ENCODE data around the gene CSK. TPM values are rescaled to one million over a fixed set of nuclear protein-coding genes. Genes with fewer than 3 reads are reported as not detected.

CSK gene
- total RNA-seq, 2 donors from 2014 or later, result 64.3 to 68.5 TPM

- Mint-ChIP-seq H3K27ac (no peak overlapping the region), H3K4me1 (peaks cover 2% of the 10 kb centered on the region), H3K9me3 (no peaks in the 10 kb centered on the region), H3K27me3 (ENCODE audit: insufficient read depth) (peaks cover 20% of the 10 kb centered on the region), H3K4me3 (no peak overlapping the region), H3K36me3 (ENCODE audit: low read depth) (no peaks in the 10 kb centered on the region)
- Histone ChIP-seq H3K9me3 (ENCODE audit: control insufficient read depth, low read length) (no peaks in the 10 kb centered on the region), H3K9ac (ENCODE audit: extremely low read depth, low read length, poor library complexity, severe bottlenecking) (no peak overlapping the region), H3K36me3 (ENCODE audit: control insufficient read depth, insufficient read depth, low read length) (no peaks in the 10 kb centered on the region), H3K4me1 (ENCODE audit: control insufficient read depth, insufficient read depth, low read length) (no peaks in the 10 kb centered on the region), H3K4me3 (ENCODE audit: low read length) (no peak overlapping the region), H3K27ac (ENCODE audit: low read depth, low read length) (no peak overlapping the region), H3K27me3 (ENCODE audit: control insufficient read depth, insufficient read depth, low read length, poor library complexity, severe bottlenecking) (peaks cover 22% of the 10 kb centered on the region)
- no peak for TF ChIP-seq CTCF (conservative IDR thresholded peaks at IDR 0.05)
- DNase-seq, result no peak
- WGBS, 2 experiments (ENCODE audit: insufficient coverage in 1 of 2, insufficient read length in 1 of 2), result 83 to 86% methylated on average over 1 to 15 of the region's 15 CpGs
Observed at GRCh38 chr15:74831813-74832495, 50.1 kb downstream of the CSK start.

GRCh38 chr15:74832826-74833225 lies 50.9 kb downstream of the CSK start:
- Mint-ChIP-seq H3K36me3 (ENCODE audit: low read depth) (peaks cover 4% of the 10 kb centered on the region), H3K9me3 (no peaks in the 10 kb centered on the region), H3K4me1 (peaks cover 2% of the 10 kb centered on the region), H3K27ac (no peak overlapping the region), H3K27me3 (ENCODE audit: insufficient read depth) (peaks cover 11% of the 10 kb centered on the region), H3K4me3 (no peak overlapping the region)
- no peak overlapping the region for H3K27ac ChIP-seq (ENCODE audit: low read depth, low read length)
- H3K9me3 ChIP-seq (ENCODE audit: control insufficient read depth, low read length), result no peaks in the 10 kb centered on the region
- TF ChIP-seq CTCF (conservative IDR thresholded peaks at IDR 0.05), result no peak
- DNase-seq, result no peak
- peaks cover 13% of the 10 kb centered on the region for H3K27me3 ChIP-seq (ENCODE audit: control insufficient read depth, insufficient read depth, low read length, poor library complexity, severe bottlenecking)
- no peak overlapping the region for H3K4me3 ChIP-seq (ENCODE audit: low read length)
- H3K9ac ChIP-seq (ENCODE audit: extremely low read depth, low read length, poor library complexity, severe bottlenecking), result no peak overlapping the region
- no peaks in the 10 kb centered on the region for H3K4me1 ChIP-seq (ENCODE audit: control insufficient read depth, insufficient read depth, low read length)
- no peaks in the 10 kb centered on the region for H3K36me3 ChIP-seq (ENCODE audit: control insufficient read depth, insufficient read depth, low read length)
- 88 to 96% methylated on average over 3 to 4 of the region's 4 CpGs for WGBS, 2 experiments (ENCODE audit: insufficient coverage in 1 of 2, insufficient read length in 1 of 2)

GRCh38 chr15:74833376-74834107 lies 51.7 kb downstream of the CSK start:
- 91 to 94% methylated on average over 3 to 12 of the region's 12 CpGs for WGBS, 2 experiments (ENCODE audit: insufficient coverage in 1 of 2, insufficient read length in 1 of 2)
- Histone ChIP-seq H3K27ac (ENCODE audit: low read depth, low read length) (no peak overlapping the region), H3K4me3 (ENCODE audit: low read length) (no peak overlapping the region), H3K9ac (ENCODE audit: extremely low read depth, low read length, poor library complexity, severe bottlenecking) (no peak overlapping the region), H3K27me3 (ENCODE audit: control insufficient read depth, insufficient read depth, low read length, poor library complexity, severe bottlenecking) (peaks cover 6% of the 10 kb centered on the region), H3K4me1 (ENCODE audit: control insufficient read depth, insufficient read depth, low read length) (no peaks in the 10 kb centered on the region), H3K9me3 (ENCODE audit: control insufficient read depth, low read length) (no peaks in the 10 kb centered on the region), H3K36me3 (ENCODE audit: control insufficient read depth, insufficient read depth, low read length) (no peaks in the 10 kb centered on the region)
- H3K36me3 Mint-ChIP-seq (ENCODE audit: low read depth), result peaks cover 4% of the 10 kb centered on the region
- H3K4me3 Mint-ChIP-seq, result no peak overlapping the region
- TF ChIP-seq CTCF (conservative IDR thresholded peaks at IDR 0.05), result no peak
- peaks cover 4% of the 10 kb centered on the region for H3K27me3 Mint-ChIP-seq (ENCODE audit: insufficient read depth)
- no peak overlapping the region for H3K27ac Mint-ChIP-seq
- H3K4me1 Mint-ChIP-seq, result peaks cover 2% of the 10 kb centered on the region
- H3K9me3 Mint-ChIP-seq, result no peaks in the 10 kb centered on the region
- DNase-seq, result no peak

Data from endodermal cell (in vitro differentiated cells).